Fibroblast of lung (primary cell): ENCODE data around the gene CIC. TPM values are rescaled to one million over a fixed set of nuclear protein-coding genes. Genes with fewer than 3 reads are reported as not detected.

Source experiments
- DNase-seq, 2 donors: peaks; one replicate each; pipeline versions ENCODE4 v3.0.0 to v3.0.0-alpha.2; 2010; ENCODE audit warnings: low read depth in 2 of 2
- H2AFZ ChIP-seq: 2 replicates; pipeline ENCODE4 v1.5.1; 2012; ENCODE audit warnings: low read length, control low read depth, inconsistent platforms
- H3K27ac ChIP-seq: 2 replicates; pipeline ENCODE4 v1.5.1; 2011; ENCODE audit warnings: low read length, control low read depth; ENCODE audit not compliant: insufficient read depth
- H3K27me3 ChIP-seq: 2 replicates; pipeline ENCODE4 v1.5.1; 2011; ENCODE audit warnings: mild to moderate bottlenecking, low read length; ENCODE audit not compliant: control insufficient read depth, insufficient read depth
- H3K36me3 ChIP-seq: 2 replicates; pipeline ENCODE4 v1.5.1; 2011; ENCODE audit warnings: low read length; ENCODE audit not compliant: control insufficient read depth, insufficient read depth
- H3K4me1 ChIP-seq: 2 replicates; pipeline ENCODE4 v1.5.1; 2011; ENCODE audit warnings: low read length; ENCODE audit not compliant: control insufficient read depth, insufficient read depth; ENCODE audit errors: extremely low read depth
- H3K4me2 ChIP-seq: 2 replicates; pipeline ENCODE4 v1.5.1; 2011; ENCODE audit warnings: low read length, control low read depth; ENCODE audit not compliant: insufficient read depth; ENCODE audit errors: extremely low read depth
- H3K4me3 ChIP-seq, 4 experiments: fragments of 200-600 bp in 1 of 4; sonication (generic) in 1 of 4; replicated peaks in 1 of 4; 2 replicates each; pipeline ENCODE4 v1.5.1; 2011 to 2016; ENCODE audit warnings: low read length in 4 of 4, low read depth in 3 of 4, mild to moderate bottlenecking in 3 of 4, control low read depth in 2 of 4, inconsistent platforms in 1 of 4, mixed read lengths in 1 of 4; ENCODE audit not compliant: insufficient read depth in 1 of 4; ENCODE audit errors: control extremely low read depth in 1 of 4
- H3K79me2 ChIP-seq: 2 replicates; pipeline ENCODE4 v1.5.1; 2012; ENCODE audit warnings: mild to moderate bottlenecking, low read length, inconsistent platforms; ENCODE audit not compliant: control insufficient read depth, insufficient read depth
- H3K9ac ChIP-seq: 2 replicates; pipeline ENCODE4 v1.5.1; 2011; ENCODE audit warnings: mild to moderate bottlenecking, low read length, control low read depth; ENCODE audit not compliant: insufficient read depth
- H3K9me3 ChIP-seq: 2 replicates; pipeline ENCODE4 v1.5.1; 2012; ENCODE audit warnings: low read depth, low read length; ENCODE audit not compliant: control insufficient read depth, insufficient read depth
- H4K20me1 ChIP-seq: 2 replicates; pipeline ENCODE4 v1.5.1; 2011; ENCODE audit warnings: low read length; ENCODE audit not compliant: control insufficient read depth, insufficient read depth; ENCODE audit errors: extremely low read depth
- EZH2 ChIP-seq: IDR thresholded peaks from 2 replicates; pipeline ENCODE4 v1.5.1; 2012; ENCODE audit warnings: low read length, control low read depth, mild to moderate bottlenecking; ENCODE audit errors: missing control alignments
- polyA plus RNA-seq, 2 donors: library from polyadenylated mRNA; depleted of rRNA in 1 of 2; stranded (reverse) in 1 of 2; unstranded in 1 of 2; fragments of >200 nt; gene quantifications; 2 replicates each; pipeline ENCODE4 v1.2.1, GENCODE V29; 2011 to 2012; ENCODE audit warnings: missing spikeins in 1 of 2
- total RNA-seq: library from RNA; depleted of rRNA; stranded (reverse); fragments of >200 nt; gene quantifications from 2 replicates; pipeline ENCODE4 v1.2.1, GENCODE V29; 2014
- TF ChIP-seq, protein P1 (sequence below), 2 donors: IDR thresholded peaks in 1 of 2; conservative IDR thresholded peaks in 1 of 2; 1 replicate in 1 of 2; 2 replicates in 1 of 2; pipeline ENCODE4 v1.5.1; 2011 to 2012; ENCODE audit warnings: low read length in 2 of 2, control low read depth in 1 of 2, inconsistent platforms in 1 of 2, low read depth in 1 of 2, mild to moderate bottlenecking in 1 of 2

Gene CIC
- total and polyA plus RNA-seq, 2 donors (not counting 1 experiment from before 2014, with no cell fraction given), result 8.5 to 23.6 TPM

DNA sequence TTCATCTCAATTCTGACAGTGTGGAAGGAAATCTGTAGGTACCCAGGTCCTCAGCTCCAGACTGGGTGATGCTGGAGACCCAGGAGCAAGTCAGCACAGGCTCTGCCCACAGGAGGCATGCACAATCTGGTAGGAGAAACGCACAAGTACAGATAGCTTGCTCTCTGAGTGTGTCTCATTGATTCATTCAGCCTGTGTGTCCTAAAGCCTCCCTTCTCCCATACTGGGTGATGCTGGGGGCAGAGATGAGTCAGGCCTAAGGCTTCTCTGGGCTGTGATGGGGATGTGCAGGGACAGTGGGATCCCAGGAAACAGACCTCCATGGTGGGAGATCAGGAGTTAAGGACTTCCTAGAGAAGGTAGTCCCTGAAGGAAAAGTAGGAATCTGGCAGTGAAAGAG lies 42.2 kb upstream of the CIC start:
- H3K27ac ChIP-seq, result no peak overlapping the region
- DNase-seq, result no peak
- peaks cover 47% of the 10 kb centered on the region for H3K36me3 ChIP-seq

GRCh38 chr19:42228641-42229040 lies 40.4 kb upstream of the CIC start:
- DNase-seq, result no peak
- peaks cover 24% of the 10 kb centered on the region for H3K79me2 ChIP-seq
- H3K27me3 ChIP-seq, result no peaks in the 10 kb centered on the region
- H2AFZ ChIP-seq, result no peak overlapping the region
- no peak overlapping the region for H3K9ac ChIP-seq
- no peaks in the 10 kb centered on the region for H4K20me1 ChIP-seq
- peaks cover 57% of the 10 kb centered on the region for H3K36me3 ChIP-seq
- no peaks in the 10 kb centered on the region for H3K9me3 ChIP-seq
- TF ChIP-seq, protein P1, sequence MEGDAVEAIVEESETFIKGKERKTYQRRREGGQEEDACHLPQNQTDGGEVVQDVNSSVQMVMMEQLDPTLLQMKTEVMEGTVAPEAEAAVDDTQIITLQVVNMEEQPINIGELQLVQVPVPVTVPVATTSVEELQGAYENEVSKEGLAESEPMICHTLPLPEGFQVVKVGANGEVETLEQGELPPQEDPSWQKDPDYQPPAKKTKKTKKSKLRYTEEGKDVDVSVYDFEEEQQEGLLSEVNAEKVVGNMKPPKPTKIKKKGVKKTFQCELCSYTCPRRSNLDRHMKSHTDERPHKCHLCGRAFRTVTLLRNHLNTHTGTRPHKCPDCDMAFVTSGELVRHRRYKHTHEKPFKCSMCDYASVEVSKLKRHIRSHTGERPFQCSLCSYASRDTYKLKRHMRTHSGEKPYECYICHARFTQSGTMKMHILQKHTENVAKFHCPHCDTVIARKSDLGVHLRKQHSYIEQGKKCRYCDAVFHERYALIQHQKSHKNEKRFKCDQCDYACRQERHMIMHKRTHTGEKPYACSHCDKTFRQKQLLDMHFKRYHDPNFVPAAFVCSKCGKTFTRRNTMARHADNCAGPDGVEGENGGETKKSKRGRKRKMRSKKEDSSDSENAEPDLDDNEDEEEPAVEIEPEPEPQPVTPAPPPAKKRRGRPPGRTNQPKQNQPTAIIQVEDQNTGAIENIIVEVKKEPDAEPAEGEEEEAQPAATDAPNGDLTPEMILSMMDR (conservative IDR thresholded peaks at IDR 0.05 in 1 of 2, IDR thresholded peaks at IDR 0.05 in 1 of 2; ENCODE audit: low read depth in 1 of 2, low read length in 2 of 2), result no peak
- no peak for TF ChIP-seq EZH2
- no peak overlapping the region for H3K4me2 ChIP-seq
- no peak overlapping the region for H3K27ac ChIP-seq
- H3K4me3 ChIP-seq, result no peak overlapping the region
- no peaks in the 10 kb centered on the region for H3K4me1 ChIP-seq

More for the DNA sequence above, 42.2 kb upstream of the CIC start:
- H4K20me1 ChIP-seq, result no peaks in the 10 kb centered on the region
- no peaks in the 10 kb centered on the region for H3K4me1 ChIP-seq
- H3K4me3 ChIP-seq, result no peak overlapping the region
- peaks cover 35% of the 10 kb centered on the region for H3K79me2 ChIP-seq
- no peaks in the 10 kb centered on the region for H3K27me3 ChIP-seq
- no peak overlapping the region for H3K9ac ChIP-seq
- TF ChIP-seq, protein P1 (conservative IDR thresholded peaks at IDR 0.05 in 1 of 2, IDR thresholded peaks at IDR 0.05 in 1 of 2; ENCODE audit: low read depth in 1 of 2, low read length in 2 of 2), result no peak
- no peak for TF ChIP-seq EZH2
- H3K9me3 ChIP-seq, result no peaks in the 10 kb centered on the region
- no peak overlapping the region for H2AFZ ChIP-seq
- no peak overlapping the region for H3K4me2 ChIP-seq

- TF ChIP-seq, protein P1 (conservative IDR thresholded peaks at IDR 0.05 in 1 of 2, IDR thresholded peaks at IDR 0.05 in 1 of 2; ENCODE audit: low read depth in 1 of 2, low read length in 2 of 2), result no peak
- Histone ChIP-seq H3K27ac (peak overlapping the region; percentile 51), H3K4me3 (no peak overlapping the region), H3K27me3 (no peaks in the 10 kb centered on the region), H3K36me3 (peaks cover 56% of the 10 kb centered on the region), H3K9me3 (no peaks in the 10 kb centered on the region), H3K79me2 (peaks cover 20% of the 10 kb centered on the region), H4K20me1 (no peaks in the 10 kb centered on the region), H3K4me2 (no peak overlapping the region), H3K9ac (no peak overlapping the region), H2AFZ (no peak overlapping the region), H3K4me1 (no peaks in the 10 kb centered on the region)
- DNase-seq, result no peak
Measured at GRCh38 chr19:42229301-42229854, 39.7 kb upstream of the CIC start.
